Measurements from ENCODE around the gene DIPK1A.

GRCh38 chr1:92881391-92881790, 79.9 kb downstream of the DIPK1A start:
- no peak for TF ChIP-seq POLR2A (IDR thresholded peaks at IDR 0.05)
- no peak for TF ChIP-seq CTCF (IDR thresholded peaks at IDR 0.05)
